NCI-H2196 (cell line): Measurements from ENCODE around the gene CLPTM1.
A peak's percentile ranks its signal among the peaks of the same experiment; 100 is the strongest.
"Not testable (repeated sequence)": the region's sequence is repeated elsewhere in the genome, so short reads cannot be mapped to it uniquely, and the experiment has no call there.

Experiments used
- DNase-seq: peaks from one replicate; lab custom pipeline; 2025; ENCODE audit not compliant: unreplicated experiment; lab: John Stamatoyannopoulos, UW

Gene CLPTM1

GRCh38 chr19:44973982-44974735 is 19.0 kb downstream of the CLPTM1 start:
- no peak for DNase-seq

- no peak for DNase-seq
Measured at GRCh38 chr19:44974857-44975256, 19.7 kb downstream of the CLPTM1 start.

GRCh38 chr19:44975444-44975843 is 20.3 kb downstream of the CLPTM1 start:
- DNase-seq: no peak

GRCh38 chr19:44984005-44984404 is 28.8 kb downstream of the CLPTM1 start:
- no peak for DNase-seq

GRCh38 chr19:44985445-44985844 is 30.3 kb downstream of the CLPTM1 start:
- DNase-seq: no peak

- DNase-seq: no peak
Measured at GRCh38 chr19:44986389-44986788, 31.2 kb downstream of the CLPTM1 start.

GRCh38 chr19:44987148-44987675 is 32.0 kb downstream of the CLPTM1 start:
- no peak for DNase-seq

- no peak for DNase-seq
Measured at GRCh38 chr19:44988273-44988672, 33.1 kb downstream of the CLPTM1 start.

GRCh38 chr19:44988896-44989556 is 33.8 kb downstream of the CLPTM1 start:
- DNase-seq: peak; percentile 69

GRCh38 chr19:44990459-44990858 is 35.3 kb downstream of the CLPTM1 start:
- DNase-seq: no peak

GRCh38 chr19:44990966-44991365 is 35.8 kb downstream of the CLPTM1 start:
- DNase-seq: no peak

GRCh38 chr19:44992336-44993163 is 37.4 kb downstream of the CLPTM1 start:
- no peak for DNase-seq

GRCh38 chr19:44993526-44993925 is 38.3 kb downstream of the CLPTM1 start:
- no peak for DNase-seq

GRCh38 chr19:44993926-44994537 is 38.9 kb downstream of the CLPTM1 start:
- DNase-seq: no peak

GRCh38 chr19:44998025-44998424 is 42.8 kb downstream of the CLPTM1 start:
- DNase-seq: no peak

GRCh38 chr19:44999131-44999925 is 44.1 kb downstream of the CLPTM1 start:
- DNase-seq: not testable (repeated sequence)

GRCh38 chr19:45000665-45001064 is 45.5 kb downstream of the CLPTM1 start:
- DNase-seq: not testable (repeated sequence)

GRCh38 chr19:45001087-45001739 is 46.0 kb downstream of the CLPTM1 start, which contains the start of gene RELB:
Gene RELB (plus strand): TSS chr19:45001464. CDS start chr19:45001580, 116 bp downstream.
- DNase-seq: peak; percentile 96

- no peak for DNase-seq
Measured at GRCh38 chr19:45003485-45003884, 48.3 kb downstream of the CLPTM1 start.

GRCh38 chr19:45005787-45006186 is 50.6 kb downstream of the CLPTM1 start:
- no peak for DNase-seq
